HEK293 (cell line): ENCODE data around the gene KLHDC7A.

Experiments used
- CTCF ChIP-seq: fragments of 450-650 bp; formaldehyde crosslinking; IDR thresholded peaks from 2 replicates; pipeline ENCODE4 v1.5.1; 2016; ENCODE audit warnings: missing biosample characterization, missing genetic modification characterization
- KLF1 ChIP-seq: fragments of 450-650 bp; formaldehyde crosslinking; IDR thresholded peaks from 2 replicates; pipeline ENCODE4 v1.5.1; 2016; ENCODE audit warnings: missing biosample characterization, missing genetic modification characterization
- KLF9 ChIP-seq: fragments of 450-650 bp; formaldehyde crosslinking; IDR thresholded peaks from 2 replicates; pipeline ENCODE4 v1.5.1; 2016; ENCODE audit warnings: missing biosample characterization, missing genetic modification characterization, low read depth
- ZBTB49 ChIP-seq: fragments of 450-650 bp; formaldehyde crosslinking; IDR thresholded peaks from 2 replicates; pipeline ENCODE4 v1.5.1; 2016; ENCODE audit warnings: missing biosample characterization, missing genetic modification characterization, low read depth
- ZNF394 ChIP-seq: fragments of 450-650 bp; formaldehyde crosslinking; IDR thresholded peaks from 2 replicates; pipeline ENCODE4 v1.5.1; 2016; ENCODE audit warnings: missing biosample characterization, missing genetic modification characterization, mild to moderate bottlenecking, moderate library complexity, borderline replicate concordance
- ZNF48 ChIP-seq: fragments of 450-650 bp; formaldehyde crosslinking; IDR thresholded peaks from 2 replicates; pipeline ENCODE4 v1.5.1; 2016; ENCODE audit warnings: missing biosample characterization, missing genetic modification characterization
- ZNF510 ChIP-seq: fragments of 450-650 bp; formaldehyde crosslinking; IDR thresholded peaks from 2 replicates; pipeline ENCODE4 v1.5.1; 2018; ENCODE audit warnings: mild to moderate bottlenecking, missing genetic modification characterization, missing biosample characterization; ENCODE audit not compliant: insufficient replicate concordance
- ZNF626 ChIP-seq: fragments of 450-650 bp; sonication (Bioruptor Pico); formaldehyde crosslinking; IDR thresholded peaks from 2 replicates; pipeline ENCODE4 v1.5.1; 2018; ENCODE audit warnings: missing biosample characterization, missing genetic modification characterization, inconsistent platforms
- ZNF664 ChIP-seq: fragments of 450-650 bp; formaldehyde crosslinking; IDR thresholded peaks from 2 replicates; pipeline ENCODE4 v1.5.1; 2016; ENCODE audit warnings: missing biosample characterization, missing genetic modification characterization
- ZNF670 ChIP-seq: fragments of 450-650 bp; formaldehyde crosslinking; IDR thresholded peaks from 2 replicates; pipeline ENCODE4 v1.5.1; 2016; ENCODE audit warnings: missing biosample characterization, missing genetic modification characterization, low read depth
- ZNF747 ChIP-seq: fragments of 450-650 bp; formaldehyde crosslinking; IDR thresholded peaks from 2 replicates; pipeline ENCODE4 v1.5.1; 2016; ENCODE audit warnings: missing biosample characterization, missing genetic modification characterization
- ZNF785 ChIP-seq: fragments of 450-650 bp; formaldehyde crosslinking; IDR thresholded peaks from 2 replicates; pipeline ENCODE4 v1.5.1; 2016; ENCODE audit warnings: missing biosample characterization, missing genetic modification characterization

GRCh38 chr1:18434041-18434440 lies 46.7 kb upstream of the KLHDC7A start:
- TF ChIP-seq ZNF670 (no peak), ZNF747 (tag by site-specific recombination) (no peak), ZNF48 (tag by site-specific recombination) (no peak), KLF9 (tag by site-specific recombination) (no peak), ZNF785 (tag by site-specific recombination) (no peak), CTCF (tag by site-specific recombination) (no peak), ZNF626 (tag by site-specific recombination) (no peak), KLF1 (tag by site-specific recombination) (no peak), ZNF394 (tag by site-specific recombination) (no peak), ZBTB49 (no peak), ZNF510 (tag by site-specific recombination) (no peak), ZNF664 (tag by site-specific recombination) (no peak)
